WTC11 (cell line): Measurements from ENCODE around the gene KNSTRN. TPM values are rescaled to one million over a fixed set of nuclear protein-coding genes. Genes with fewer than 3 reads are reported as not detected.

Experiments
- ATAC-seq: fragments of 200-7000 bp; cut with Tn5 transposase; 2 replicates; pipeline ENCODE4 v1.10.0; 2021; ENCODE audit warnings: mild to moderate bottlenecking, moderate library complexity
- CTCF ChIA-PET: fragments of 300-600 bp; sonication (Branson Sonifier 250); formaldehyde crosslinking; loops from one replicate; lab custom pipeline; 2021; ENCODE audit warnings: antibody characterized with exemption; lab: Charles Lee
- POLR2A ChIA-PET: fragments of 350-600 bp; sonication (Branson Sonifier 250); formaldehyde crosslinking; loops from one replicate; lab custom pipeline; 2021; ENCODE audit warnings: antibody characterized with exemption; lab: Charles Lee
- DNase-seq: peaks from one replicate; pipeline ENCODE4 v3.0.0; 2021; ENCODE audit warnings: low spot score
- H3K27ac Mint-ChIP-seq: 2 replicates; pipeline ENCODE4 v1.8.0; 2021; ENCODE audit warnings: mixed read lengths
- H3K27me3 Mint-ChIP-seq: 2 replicates; pipeline ENCODE4 v1.8.0; 2021; ENCODE audit warnings: low read depth, mild to moderate bottlenecking, moderate library complexity, mixed read lengths
- H3K36me3 Mint-ChIP-seq: 2 replicates; pipeline ENCODE4 v1.8.0; 2021; ENCODE audit warnings: mixed read lengths
- H3K4me1 Mint-ChIP-seq: 2 replicates; pipeline ENCODE4 v1.8.0; 2022; ENCODE audit warnings: mixed read lengths
- H3K4me3 Mint-ChIP-seq: 2 replicates; pipeline ENCODE4 v1.8.0; 2021; ENCODE audit warnings: mild to moderate bottlenecking, moderate library complexity, mixed read lengths
- H3K9me3 Mint-ChIP-seq: 2 replicates; pipeline ENCODE4 v1.8.0; 2021; ENCODE audit warnings: mixed read lengths
- ATF2 ChIP-seq: sonication (generic); formaldehyde crosslinking; IDR thresholded peaks from 2 replicates; pipeline ENCODE4 v1.8.1; 2022; ENCODE audit warnings: low read depth, missing genetic modification reagents, borderline replicate concordance
- ATF6 ChIP-seq: sonication (generic); formaldehyde crosslinking; IDR thresholded peaks from 2 replicates; pipeline ENCODE4 v1.8.1; 2023; ENCODE audit warnings: mild to moderate bottlenecking, missing genetic modification reagents
- CBFB ChIP-seq: sonication (generic); formaldehyde crosslinking; IDR thresholded peaks from 2 replicates; pipeline ENCODE4 v1.8.1; 2022; ENCODE audit warnings: mild to moderate bottlenecking, low read depth, missing genetic modification reagents
- CTCF ChIP-seq: fragments of 200-600 bp; IDR thresholded peaks from 2 replicates; pipeline ENCODE4 v1.8.0; 2022; ENCODE audit warnings: antibody characterized with exemption
- ETV6 ChIP-seq: sonication (generic); formaldehyde crosslinking; IDR thresholded peaks from 2 replicates; pipeline ENCODE4 v1.8.1; 2022; ENCODE audit warnings: mild to moderate bottlenecking, missing genetic modification reagents
- FOXJ3 ChIP-seq: sonication (generic); formaldehyde crosslinking; IDR thresholded peaks from 2 replicates; pipeline ENCODE4 v1.9.0; 2021; ENCODE audit warnings: missing genetic modification reagents, mild to moderate bottlenecking, borderline replicate concordance
- FOXP4 ChIP-seq: sonication (generic); formaldehyde crosslinking; IDR thresholded peaks from 2 replicates; pipeline ENCODE4 v1.8.0; 2022; ENCODE audit warnings: mild to moderate bottlenecking, missing genetic modification reagents
- GRHL2 ChIP-seq: fragments of 250-450 bp; sonication (Bioruptor Pico); IDR thresholded peaks from 2 replicates; pipeline ENCODE4 v1.8.0; 2022; ENCODE audit warnings: mild to moderate bottlenecking, moderate library complexity; ENCODE audit not compliant: insufficient replicate concordance, severe bottlenecking
- KAT7 ChIP-seq: sonication (generic); formaldehyde crosslinking; IDR thresholded peaks from 2 replicates; pipeline ENCODE4 v1.8.1; 2023; ENCODE audit warnings: missing genetic modification reagents, mild to moderate bottlenecking, borderline replicate concordance
- MYBL2 ChIP-seq: sonication (generic); formaldehyde crosslinking; IDR thresholded peaks from 2 replicates; pipeline ENCODE4 v1.8.1; 2023; ENCODE audit warnings: mild to moderate bottlenecking, moderate library complexity, missing genetic modification reagents
- NR3C1 ChIP-seq: sonication (generic); formaldehyde crosslinking; conservative IDR thresholded peaks from 2 replicates; pipeline ENCODE4 v1.8.1; 2023; ENCODE audit warnings: low read depth, mild to moderate bottlenecking, missing genetic modification reagents
- TEAD1 ChIP-seq: sonication (generic); formaldehyde crosslinking; IDR thresholded peaks from 2 replicates; pipeline ENCODE4 v1.8.0; 2022; ENCODE audit warnings: mild to moderate bottlenecking, missing genetic modification reagents
- TEAD4 ChIP-seq: sonication (generic); formaldehyde crosslinking; IDR thresholded peaks from 2 replicates; pipeline ENCODE4 v1.8.0; 2022; ENCODE audit warnings: mild to moderate bottlenecking, missing genetic modification reagents
- ZNF121 ChIP-seq: sonication (generic); formaldehyde crosslinking; IDR thresholded peaks from 2 replicates; pipeline ENCODE4 v1.8.0; 2023; ENCODE audit warnings: missing genetic modification reagents
- ZNF512 ChIP-seq: sonication (generic); formaldehyde crosslinking; IDR thresholded peaks from 2 replicates; pipeline ENCODE4 v1.8.1; 2022; ENCODE audit warnings: missing genetic modification reagents, borderline replicate concordance
- ZSCAN18 ChIP-seq: fragments of 250-450 bp; sonication (Bioruptor Pico); IDR thresholded peaks from 2 replicates; pipeline ENCODE4 v2.1.2; 2022; ENCODE audit warnings: mild to moderate bottlenecking, moderate library complexity
- total RNA-seq: library from RNA; stranded (reverse); gene quantifications from 3 replicates; pipeline ENCODE4 v1.2.3, GENCODE V29; 2021

KNSTRN gene
- total RNA-seq, 1 experiment from 2014 or later: 73.4 TPM

GRCh38 chr15:40366457-40367370, 15.8 kb upstream of the KNSTRN start:
- TF ChIP-seq FOXJ3 (CRISPR knock-in tag) (no peak), CTCF (no peak), GRHL2 (CRISPR knock-in tag) (no peak), FOXP4 (CRISPR knock-in tag) (no peak), TEAD1 (CRISPR knock-in tag) (no peak)
- CTCF ChIA-PET: interaction anchor here (0.7 to 8.4 kb wide), 13 partner anchors 9 to 92 kb away, joined by 3 to 87 read pairs (median 6); partner anchors contain the start of genes CCDC9B, DISP2 and IVD
- peaks cover 8% of the 10 kb centered on the region for H3K4me1 Mint-ChIP-seq
- POLR2A ChIA-PET: interaction anchor here (1.2 to 1.8 kb wide), 2 partner anchors 9 to 16 kb away, joined by 3 to 6 read pairs; partner anchors contain the start of genes DISP2 and KNSTRN
- H3K4me3 Mint-ChIP-seq: no peak overlapping the region; the same call in 1 of the 2 replicates
- H3K9me3 Mint-ChIP-seq: no peaks in the 10 kb centered on the region
- ATAC-seq (no peak), DNase-seq (no peak)
- H3K36me3 Mint-ChIP-seq: no peaks in the 10 kb centered on the region
- peaks cover 52% of the 10 kb centered on the region for H3K27me3 Mint-ChIP-seq
- H3K27ac Mint-ChIP-seq: no peak overlapping the region

GRCh38 chr15:40367371-40367685, 15.2 kb upstream of the KNSTRN start:
- Mint-ChIP-seq H3K4me1 (peaks cover 14% of the 10 kb centered on the region), H3K36me3 (no peaks in the 10 kb centered on the region), H3K27me3 (peaks cover 48% of the 10 kb centered on the region), H3K27ac (no peak overlapping the region), H3K4me3 (peak overlapping the region; percentile 52), H3K9me3 (no peaks in the 10 kb centered on the region)
- no peak for TF ChIP-seq TEAD4 (CRISPR knock-in tag)
- no peak for TF ChIP-seq ZNF512
- TF ChIP-seq CBFB (CRISPR knock-in tag): no peak
- POLR2A ChIA-PET: interaction anchor here (1.2 to 1.8 kb wide), 2 partner anchors 10 to 15 kb away, joined by 3 to 6 read pairs; partner anchors contain the start of genes DISP2 and KNSTRN
- no peak for DNase-seq
- CTCF ChIA-PET: interaction anchor here (0.6 to 8.4 kb wide), 22 partner anchors 10 to 93 kb away, joined by 3 to 87 read pairs (median 6); partner anchors contain the start of genes CCDC9B, DISP2, INAFM2 and IVD
- no peak for ATAC-seq

GRCh38 chr15:40367686-40368611, 14.6 kb upstream of the KNSTRN start:
- peaks cover 21% of the 10 kb centered on the region for H3K4me1 Mint-ChIP-seq
- H3K4me3 Mint-ChIP-seq: peak overlapping the region; percentile 52
- POLR2A ChIA-PET: interaction anchor here (0.5 to 1.8 kb wide), 2 partner anchors 15 to 586 kb away, joined by 4 to 6 read pairs; partner anchors contain the start of gene KNSTRN
- peak; percentile 90 for DNase-seq
- no peak overlapping the region for H3K27ac Mint-ChIP-seq
- CTCF ChIA-PET: interaction anchor here (0.6 to 8.4 kb wide), 30 partner anchors 10 to 152 kb away, joined by 3 to 87 read pairs (median 4); partner anchors contain the start of genes CCDC9B, DISP2, INAFM2 and IVD
- peaks cover 45% of the 10 kb centered on the region for H3K27me3 Mint-ChIP-seq
- H3K9me3 Mint-ChIP-seq: no peaks in the 10 kb centered on the region
- ATAC-seq: peak; percentile 89
- H3K36me3 Mint-ChIP-seq: no peaks in the 10 kb centered on the region
- TF ChIP-seq ATF2 (CRISPR knock-in tag): peak; percentile 95
- peak; percentile 55 for TF ChIP-seq ZNF121
- TF ChIP-seq KAT7 (CRISPR knock-in tag): peak; percentile 79; the same call in 1 of the 2 replicates
- TF ChIP-seq NR3C1 (CRISPR knock-in tag): peak; percentile 96; the same call in 1 of the 2 replicates
- TF ChIP-seq ZSCAN18: no peak
- TF ChIP-seq MYBL2 (CRISPR knock-in tag): peak; percentile 98
- 0 out of 2 replicates have a peak, but pooled peaks have one; percentile 53 for TF ChIP-seq ATF6 (CRISPR knock-in tag)
- peak; percentile 99 for TF ChIP-seq ETV6
